Measurements from ENCODE around the gene SLC9A2.

SLC9A2 gene

GRCh38 chr2:102618452-102619413 lies 620 bp upstream of the SLC9A2 start:
- DNase-seq = peak; percentile 41

- DNase-seq = no peak
These were observed 979 bp downstream of the SLC9A2 start for GRCh38 chr2:102620332-102620731.

- no peak for DNase-seq
These were observed 2.3 kb downstream of the SLC9A2 start for GRCh38 chr2:102621630-102622029.

- no peak for DNase-seq
These were observed 3.3 kb downstream of the SLC9A2 start for GRCh38 chr2:102622646-102623045.

- DNase-seq = no peak
These were observed 11.1 kb downstream of the SLC9A2 start for GRCh38 chr2:102630458-102630857.

GRCh38 chr2:102632380-102633175 lies 13.2 kb downstream of the SLC9A2 start:
- no peak for DNase-seq

- no peak for DNase-seq
These were observed 15.5 kb downstream of the SLC9A2 start for GRCh38 chr2:102634831-102635241.

GRCh38 chr2:102635317-102635716 lies 16.0 kb downstream of the SLC9A2 start:
- DNase-seq = no peak

GRCh38 chr2:102636283-102636907 lies 17.0 kb downstream of the SLC9A2 start:
- DNase-seq = no peak

GRCh38 chr2:102637358-102637757 lies 18.0 kb downstream of the SLC9A2 start:
- DNase-seq = no peak

- DNase-seq = no peak
These were observed 20.1 kb downstream of the SLC9A2 start for GRCh38 chr2:102639429-102639828.

- no peak for DNase-seq
These were observed 32.8 kb downstream of the SLC9A2 start for GRCh38 chr2:102652126-102652525.

- DNase-seq = no peak
These were observed 38.4 kb downstream of the SLC9A2 start for GRCh38 chr2:102657770-102658169.

- no peak for DNase-seq
These were observed 40.7 kb downstream of the SLC9A2 start for GRCh38 chr2:102660070-102660469.

- DNase-seq = no peak
These were observed 41.2 kb downstream of the SLC9A2 start for GRCh38 chr2:102660574-102660973.

- DNase-seq = no peak
These were observed 42.5 kb downstream of the SLC9A2 start for GRCh38 chr2:102661846-102662245.

- DNase-seq = no peak
These were observed 43.5 kb downstream of the SLC9A2 start for GRCh38 chr2:102662833-102663232.

- DNase-seq = no peak
These were observed 44.0 kb downstream of the SLC9A2 start for GRCh38 chr2:102663381-102663780.

- DNase-seq = no peak
These were observed 45.1 kb downstream of the SLC9A2 start for GRCh38 chr2:102664471-102664909.

- DNase-seq = no peak
These were observed 47.7 kb downstream of the SLC9A2 start for GRCh38 chr2:102667072-102667471.

- no peak for DNase-seq
These were observed 48.8 kb downstream of the SLC9A2 start for GRCh38 chr2:102668171-102668570.

GRCh38 chr2:102669401-102669800 lies 50.0 kb downstream of the SLC9A2 start:
- no peak for DNase-seq

GRCh38 chr2:102672107-102672776 lies 52.9 kb downstream of the SLC9A2 start:
- DNase-seq = no peak

Measured in right hindlimb (tissue), 1 donor.